Astrocyte (in vitro differentiated cells and primary cell): ENCODE measurements around the gene AK6. TPM values are rescaled to one million over a fixed set of nuclear protein-coding genes. Genes with fewer than 3 reads are reported as not detected.

Experiments
- DNase-seq: peaks from one replicate; pipeline ENCODE4 v3.0.0-alpha.2; 2010; ENCODE audit warnings: low read depth
- FAIRE-seq: peaks from 2 replicates; lab custom pipeline; 2011; peaks lifted over from hg19 to GRCh38; lab: Jason Lieb, UNC
- H2AFZ ChIP-seq: 2 replicates; pipeline ENCODE4 v1.6.0; 2012; ENCODE audit warnings: low read depth, low read length, inconsistent platforms
- H3K27ac ChIP-seq: 2 replicates; pipeline ENCODE4 v1.5.1; 2011; ENCODE audit warnings: low read depth, low read length, inconsistent platforms
- H3K27me3 ChIP-seq: 2 replicates; pipeline ENCODE4 v1.6.0; 2011; ENCODE audit warnings: low read length, inconsistent platforms; ENCODE audit not compliant: insufficient read depth
- H3K36me3 ChIP-seq: 2 replicates; pipeline ENCODE4 v1.5.1; 2011; ENCODE audit warnings: low read length, inconsistent platforms; ENCODE audit not compliant: insufficient read depth
- H3K4me1 ChIP-seq: 2 replicates; pipeline ENCODE4 v1.5.1; 2011; ENCODE audit warnings: low read length, inconsistent platforms; ENCODE audit not compliant: insufficient read depth
- H3K4me2 ChIP-seq: 2 replicates; pipeline ENCODE4 v1.6.0; 2012; ENCODE audit warnings: low read length, inconsistent platforms
- H3K4me3 ChIP-seq: 2 replicates; pipeline ENCODE4 v1.5.1; 2011; ENCODE audit warnings: low read depth, mild to moderate bottlenecking, low read length, inconsistent platforms; ENCODE audit not compliant: insufficient read depth
- H3K79me2 ChIP-seq: 2 replicates; pipeline ENCODE4 v1.6.0; 2012; ENCODE audit warnings: mild to moderate bottlenecking, low read length, inconsistent platforms; ENCODE audit not compliant: insufficient read depth
- H3K9ac ChIP-seq: 2 replicates; pipeline ENCODE4 v1.6.0; 2012; ENCODE audit warnings: mild to moderate bottlenecking, low read length, inconsistent platforms
- H3K9me3 ChIP-seq: 2 replicates; pipeline ENCODE4 v1.5.1; 2012; ENCODE audit warnings: low read depth, mild to moderate bottlenecking, low read length, inconsistent platforms; ENCODE audit not compliant: insufficient read depth
- H4K20me1 ChIP-seq: 2 replicates; pipeline ENCODE4 v1.6.0; 2012; ENCODE audit warnings: low read length, inconsistent platforms; ENCODE audit not compliant: insufficient read depth
- H3K27ac Mint-ChIP-seq: one replicate; pipeline ENCODE4 v1.8.0; 2021; ENCODE audit warnings: mild to moderate bottlenecking, mixed read lengths; ENCODE audit not compliant: unreplicated experiment
- H3K27me3 Mint-ChIP-seq: one replicate; pipeline ENCODE4 v1.8.0; 2021; ENCODE audit warnings: low read depth, mixed read lengths; ENCODE audit not compliant: unreplicated experiment
- H3K36me3 Mint-ChIP-seq: one replicate; pipeline ENCODE4 v1.8.0; 2021; ENCODE audit warnings: low read depth, mixed read lengths; ENCODE audit not compliant: unreplicated experiment
- H3K4me1 Mint-ChIP-seq: one replicate; pipeline ENCODE4 v1.8.0; 2021; ENCODE audit warnings: low read depth, mixed read lengths; ENCODE audit not compliant: unreplicated experiment
- H3K4me3 Mint-ChIP-seq: one replicate; pipeline ENCODE4 v1.8.0; 2021; ENCODE audit warnings: mild to moderate bottlenecking, moderate library complexity, mixed read lengths; ENCODE audit not compliant: unreplicated experiment
- H3K9me3 Mint-ChIP-seq: one replicate; pipeline ENCODE4 v1.8.0; 2021; ENCODE audit warnings: mild to moderate bottlenecking, mixed read lengths; ENCODE audit not compliant: unreplicated experiment
- CTCF ChIP-seq: IDR thresholded peaks from 2 replicates; pipeline ENCODE4 v1.5.1; 2011; ENCODE audit warnings: low read depth, mild to moderate bottlenecking, inconsistent platforms, low read length, moderate library complexity; ENCODE audit not compliant: insufficient read depth
- EZH2 ChIP-seq: IDR thresholded peaks from 2 replicates; pipeline ENCODE4 v1.6.1; 2012; ENCODE audit warnings: mild to moderate bottlenecking, low read length, inconsistent platforms; ENCODE audit not compliant: insufficient read depth
- total RNA-seq: library from RNA; stranded (reverse); gene quantifications from 2 replicates; pipeline ENCODE4 v1.2.1, GENCODE V29; 2021

The AK6 gene
- total RNA-seq, 1 donor from 2014 or later: 52.3 TPM

- TF ChIP-seq CTCF (no peak), EZH2 (no peak)
- H3K4me1 ChIP-seq: no peaks in the 10 kb centered on the region
- H3K27ac ChIP-seq: no peak overlapping the region
- H3K4me3 Mint-ChIP-seq: no peak overlapping the region
- H3K36me3 ChIP-seq: no peaks in the 10 kb centered on the region
- H2AFZ ChIP-seq: no peak overlapping the region
- no peaks in the 10 kb centered on the region for H3K27me3 Mint-ChIP-seq
- H3K4me3 ChIP-seq: no peak overlapping the region
- H4K20me1 ChIP-seq: no peaks in the 10 kb centered on the region
- peaks cover 2% of the 10 kb centered on the region for H3K4me1 Mint-ChIP-seq
- no peak overlapping the region for H3K27ac Mint-ChIP-seq
- H3K36me3 Mint-ChIP-seq: no peaks in the 10 kb centered on the region
- H3K9ac ChIP-seq: no peak overlapping the region
- DNase-seq (no peak), FAIRE-seq (no peak)
- no peaks in the 10 kb centered on the region for H3K27me3 ChIP-seq
- H3K4me2 ChIP-seq: no peak overlapping the region
- H3K79me2 ChIP-seq: no peaks in the 10 kb centered on the region
- no peaks in the 10 kb centered on the region for H3K9me3 Mint-ChIP-seq
- H3K9me3 ChIP-seq: peaks cover 2% of the 10 kb centered on the region
Measured at GRCh38 chr5:69326365-69326764, 43.0 kb downstream of the AK6 start.

- no peak overlapping the region for H2AFZ ChIP-seq
- H3K27ac ChIP-seq: no peak overlapping the region
- Mint-ChIP-seq H3K27me3 (peaks cover 3% of the 10 kb centered on the region), H3K36me3 (peaks cover 11% of the 10 kb centered on the region), H3K9me3 (peaks cover 3% of the 10 kb centered on the region), H3K4me3 (no peak overlapping the region), H3K27ac (no peak overlapping the region), H3K4me1 (no peaks in the 10 kb centered on the region)
- no peaks in the 10 kb centered on the region for H3K27me3 ChIP-seq
- no peaks in the 10 kb centered on the region for H3K4me1 ChIP-seq
- H3K79me2 ChIP-seq: no peaks in the 10 kb centered on the region
- H3K36me3 ChIP-seq: no peaks in the 10 kb centered on the region
- DNase-seq: no peak
- TF ChIP-seq EZH2 (no peak), CTCF (no peak)
- no peak overlapping the region for H3K9ac ChIP-seq
- FAIRE-seq: no peak
- no peaks in the 10 kb centered on the region for H3K9me3 ChIP-seq
- no peak overlapping the region for H3K4me3 ChIP-seq
- H3K4me2 ChIP-seq: no peak overlapping the region
- no peaks in the 10 kb centered on the region for H4K20me1 ChIP-seq
Measured at GRCh38 chr5:69317391-69317790, 51.9 kb downstream of the AK6 start.

GRCh38 chr5:69315972-69316371 is 53.3 kb downstream of the AK6 start:
- H3K9me3 Mint-ChIP-seq: peaks cover 3% of the 10 kb centered on the region
- H3K36me3 ChIP-seq: no peaks in the 10 kb centered on the region
- no peak for FAIRE-seq

More at GRCh38 chr5:69315972-69316371, 53.3 kb downstream of the AK6 start:
- Histone ChIP-seq H3K9me3 (no peaks in the 10 kb centered on the region), H3K4me3 (no peak overlapping the region), H3K9ac (no peak overlapping the region), H3K4me1 (no peaks in the 10 kb centered on the region), H3K27me3 (no peaks in the 10 kb centered on the region), H3K79me2 (no peaks in the 10 kb centered on the region), H2AFZ (no peak overlapping the region), H3K27ac (no peak overlapping the region), H4K20me1 (no peaks in the 10 kb centered on the region), H3K4me2 (no peak overlapping the region)
- TF ChIP-seq EZH2 (no peak), CTCF (no peak)
- H3K27me3 Mint-ChIP-seq: peaks cover 3% of the 10 kb centered on the region
- H3K27ac Mint-ChIP-seq: no peak overlapping the region
- DNase-seq: no peak
- H3K4me1 Mint-ChIP-seq: no peaks in the 10 kb centered on the region
- no peak overlapping the region for H3K4me3 Mint-ChIP-seq
- peaks cover 11% of the 10 kb centered on the region for H3K36me3 Mint-ChIP-seq
